LoVo (cell line): ENCODE data around the gene PRSS33.

Experiments
- DNase-seq: peaks from one replicate; pipeline ENCODE4 v3.0.0-alpha.2; 2016; ENCODE audit warnings: low spot score

The PRSS33 gene

DNA sequence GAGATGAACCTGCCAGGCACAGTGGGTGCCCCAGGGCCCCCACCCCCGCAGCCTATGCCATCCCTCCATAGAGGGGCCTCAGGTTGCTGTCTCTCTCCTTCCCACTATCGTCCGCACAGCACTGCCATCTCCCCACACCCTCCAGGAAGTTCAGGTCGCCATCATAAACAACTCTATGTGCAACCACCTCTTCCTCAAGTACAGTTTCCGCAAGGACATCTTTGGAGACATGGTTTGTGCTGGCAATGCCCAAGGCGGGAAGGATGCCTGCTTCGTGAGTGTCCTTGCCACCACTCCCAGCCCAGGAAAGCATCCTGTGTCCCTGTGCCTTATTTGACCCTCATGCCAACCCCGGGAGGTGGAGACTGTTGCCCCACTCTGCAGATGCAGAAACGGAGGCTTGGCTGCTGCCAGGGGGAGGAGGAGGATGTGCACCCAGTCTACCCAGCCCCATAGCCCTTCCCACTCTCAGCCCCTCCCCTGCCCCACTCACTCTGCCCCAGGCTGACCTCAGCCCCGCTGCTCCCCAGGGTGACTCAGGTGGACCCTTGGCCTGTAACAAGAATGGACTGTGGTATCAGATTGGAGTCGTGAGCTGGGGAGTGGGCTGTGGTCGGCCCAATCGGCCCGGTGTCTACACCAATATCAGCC is 33.6 kb upstream of the PRSS33 start:
- DNase-seq = no peak

DNA sequence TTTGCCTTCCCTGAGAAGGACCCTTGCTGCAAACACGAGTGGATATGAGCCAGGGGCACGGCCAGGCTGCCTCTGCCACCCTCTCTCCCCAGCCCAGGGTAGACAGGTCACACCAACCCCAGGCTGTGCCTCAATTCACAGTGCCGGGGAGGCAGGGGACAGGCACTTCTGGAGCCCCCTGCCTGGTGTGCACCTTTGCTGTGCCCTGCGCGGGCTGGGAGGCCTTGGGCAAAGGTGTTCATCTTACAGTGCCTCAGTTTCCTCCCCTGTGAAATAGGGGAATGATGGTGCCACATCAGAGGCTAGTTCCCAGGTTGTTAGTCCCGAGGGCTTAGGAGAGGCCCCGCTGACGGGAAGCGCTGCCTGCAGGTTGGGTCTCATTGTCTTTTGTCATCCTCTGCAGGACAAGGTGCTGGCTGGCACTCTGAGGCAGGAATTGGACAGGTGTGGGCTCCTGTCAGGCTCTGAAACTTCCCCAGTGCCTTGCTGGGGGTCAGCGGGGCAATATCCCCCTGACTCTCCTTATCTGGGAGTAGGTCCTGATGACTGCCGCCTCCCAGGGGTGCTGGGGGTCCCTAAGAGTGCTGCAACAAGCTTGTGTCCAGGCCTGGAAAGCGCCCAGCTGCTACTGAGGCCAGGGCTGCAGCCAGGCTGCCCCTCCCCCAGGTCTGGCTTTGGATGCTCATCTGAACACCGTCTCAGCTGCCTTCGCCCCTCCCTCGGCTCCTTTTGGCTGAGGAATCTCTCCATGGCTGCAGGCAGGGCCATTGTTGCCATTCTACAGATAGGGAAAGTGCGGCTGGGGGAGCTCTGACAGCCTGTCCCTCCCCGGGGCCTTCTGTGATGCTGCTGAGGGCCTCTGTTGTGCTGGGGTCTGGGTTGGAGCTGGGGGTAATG is 32.8 kb upstream of the PRSS33 start:
- no peak for DNase-seq

DNA sequence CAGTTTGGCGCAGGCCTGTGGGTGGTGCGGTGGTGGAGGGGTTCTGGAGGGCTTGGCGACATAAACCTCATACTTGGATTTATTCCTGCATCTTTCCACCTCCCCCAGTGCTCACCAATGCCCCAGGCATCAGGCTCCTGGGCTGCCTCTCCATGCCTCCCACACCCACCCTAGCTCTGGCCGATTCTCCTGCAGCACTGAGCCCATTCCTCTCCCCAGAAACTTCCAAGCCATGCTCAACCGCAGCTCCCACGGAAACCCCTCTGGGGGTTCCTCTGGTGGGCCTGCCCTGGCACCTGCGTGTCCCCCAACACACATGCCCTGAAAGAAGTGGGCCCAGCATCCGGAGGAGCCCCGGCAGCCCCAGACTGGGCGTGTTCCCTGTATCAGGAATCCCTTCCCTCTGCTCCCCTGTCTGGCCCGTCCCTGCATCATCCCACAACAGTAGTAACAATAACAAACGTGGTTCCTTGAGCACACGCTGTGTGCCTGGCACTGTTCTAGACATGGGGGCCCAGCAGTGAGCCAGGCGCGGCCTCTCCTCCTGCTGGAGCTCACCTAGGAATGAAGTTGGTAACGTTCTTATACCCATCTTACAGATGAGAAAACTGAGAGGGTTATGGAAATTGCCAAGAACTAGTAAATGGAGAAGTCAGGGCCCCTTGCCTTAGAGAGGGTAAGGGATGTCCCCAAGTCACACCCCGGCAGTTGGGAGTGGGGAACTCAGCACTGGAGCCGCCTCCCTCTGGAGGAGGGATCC is 32.0 kb upstream of the PRSS33 start:
- no peak for DNase-seq

DNA sequence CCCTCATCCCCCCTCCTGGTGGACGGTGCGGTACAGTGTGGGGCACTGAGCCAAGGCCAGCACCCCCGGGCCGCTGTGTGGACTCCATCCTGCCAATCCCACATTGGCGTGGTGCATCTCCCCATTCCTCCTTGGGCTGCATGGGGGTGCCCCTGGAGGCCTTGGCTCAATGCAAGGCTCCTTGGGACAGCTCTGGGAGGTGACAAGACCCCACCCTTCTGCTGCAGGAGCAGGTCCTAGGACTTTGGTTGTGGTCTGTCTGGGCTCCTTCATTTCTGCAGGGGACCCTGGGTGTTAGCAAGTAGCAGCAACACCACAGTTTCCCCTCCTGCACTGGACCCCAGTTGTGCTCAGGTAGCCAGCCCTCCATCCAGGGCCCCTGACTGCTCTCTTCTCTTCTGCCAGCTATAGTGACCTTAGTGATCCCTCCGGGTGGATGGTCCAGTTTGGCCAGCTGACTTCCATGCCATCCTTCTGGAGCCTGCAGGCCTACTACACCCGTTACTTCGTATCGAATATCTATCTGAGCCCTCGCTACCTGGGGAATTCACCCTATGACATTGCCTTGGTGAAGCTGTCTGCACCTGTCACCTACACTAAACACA is 31.0 kb upstream of the PRSS33 start:
- DNase-seq = no peak

DNA sequence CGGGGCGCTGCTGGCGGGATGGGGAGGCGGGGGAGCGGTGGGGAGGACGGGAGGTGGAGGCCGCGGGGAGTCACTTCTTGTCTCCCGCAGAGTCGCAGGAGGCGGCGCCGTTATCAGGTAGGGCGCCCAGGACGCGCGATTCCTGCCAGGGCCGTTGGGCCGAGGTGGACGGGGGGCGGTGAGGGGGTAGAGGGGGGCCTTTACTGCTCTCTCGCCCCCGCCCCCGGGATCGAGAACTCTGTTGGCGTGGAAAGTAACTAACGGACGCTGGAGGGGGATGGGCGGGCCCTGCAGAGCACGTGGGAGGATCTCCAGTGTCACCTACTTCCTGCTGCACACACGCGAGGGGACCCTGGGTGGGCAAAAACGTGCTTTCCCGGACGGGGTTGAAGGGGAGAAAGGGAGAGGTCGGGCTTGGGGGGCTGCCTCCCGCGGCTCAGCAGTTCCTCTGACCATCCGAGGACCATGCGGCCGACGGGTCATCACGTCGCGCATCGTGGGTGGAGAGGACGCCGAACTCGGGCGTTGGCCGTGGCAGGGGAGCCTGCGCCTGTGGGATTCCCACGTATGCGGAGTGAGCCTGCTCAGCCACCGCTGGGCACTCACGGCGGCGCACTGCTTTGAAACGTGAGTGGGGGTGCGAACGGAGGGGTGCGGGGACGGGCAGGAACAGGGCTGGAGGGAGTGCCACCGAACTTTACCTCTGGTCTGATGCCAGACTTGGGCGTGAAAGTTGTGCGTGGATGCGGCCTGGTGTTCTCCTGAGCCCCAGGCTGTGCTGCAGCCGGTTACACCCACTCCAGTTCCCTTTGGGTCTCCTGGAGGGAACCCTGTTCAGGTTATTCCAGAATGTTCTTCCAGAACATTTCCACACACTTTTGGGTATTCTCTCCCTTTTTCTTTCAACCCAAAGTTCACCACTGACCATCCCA is 30.2 kb upstream of the PRSS33 start:
- no peak for DNase-seq

DNA sequence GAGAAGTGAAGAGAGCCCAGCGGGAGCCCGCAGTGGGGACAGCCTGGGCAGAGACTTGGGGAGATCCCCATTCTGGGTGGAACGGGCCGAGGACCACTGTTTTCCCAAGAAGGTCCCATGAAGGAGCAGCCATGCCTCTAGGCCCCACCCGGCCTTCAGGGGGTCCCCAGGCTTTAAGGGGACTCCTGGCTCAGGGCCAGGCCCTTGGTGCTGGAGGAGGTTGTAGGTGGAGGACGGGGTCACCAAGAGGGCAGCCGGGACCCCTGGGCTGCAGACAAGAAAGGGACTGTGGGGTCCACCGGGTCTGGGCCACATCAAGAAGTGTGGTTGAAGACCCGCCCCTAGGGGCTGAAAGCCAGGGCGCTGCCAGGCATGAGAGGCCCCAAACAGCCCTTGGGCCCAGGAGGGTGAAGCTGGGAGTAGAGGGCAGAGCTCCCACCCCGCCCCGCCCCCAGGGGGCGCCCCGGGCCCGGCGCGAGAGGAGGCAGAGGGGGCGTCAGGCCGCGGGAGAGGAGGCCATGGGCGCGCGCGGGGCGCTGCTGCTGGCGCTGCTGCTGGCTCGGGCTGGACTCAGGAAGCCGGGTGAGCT is 29.5 kb upstream of the PRSS33 start, which contains the start of gene PRSS21:
TSS of gene PRSS21 (plus strand) at position 487 of the 589 bp plus-strand sequence. CDS start at position 519, 32 bp downstream.
- no peak for DNase-seq

DNA sequence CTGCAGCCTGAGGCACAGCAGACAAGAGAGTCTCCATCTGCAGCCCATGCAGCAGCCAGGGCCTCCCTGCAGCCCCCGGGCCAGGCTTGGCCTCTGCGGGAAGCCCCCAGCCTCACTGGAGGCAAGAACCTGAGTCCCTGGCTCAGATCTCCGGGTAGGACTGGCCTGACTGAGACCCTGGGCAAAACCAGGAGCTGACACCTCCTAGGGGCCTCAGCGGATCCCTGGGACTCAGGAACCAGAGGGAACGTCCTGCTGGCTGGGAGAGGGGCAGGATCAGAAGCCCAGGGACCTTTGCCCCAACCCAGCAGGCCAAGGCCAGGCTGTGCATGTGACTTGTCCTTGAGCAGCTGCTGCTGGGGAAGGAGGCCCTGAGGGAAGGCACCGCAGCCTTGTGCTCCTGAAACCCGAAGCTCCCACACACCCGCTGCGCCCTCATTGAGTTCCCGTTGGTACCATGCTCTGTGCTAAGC is 28.0 kb upstream of the PRSS33 start:
- no peak for DNase-seq

DNA sequence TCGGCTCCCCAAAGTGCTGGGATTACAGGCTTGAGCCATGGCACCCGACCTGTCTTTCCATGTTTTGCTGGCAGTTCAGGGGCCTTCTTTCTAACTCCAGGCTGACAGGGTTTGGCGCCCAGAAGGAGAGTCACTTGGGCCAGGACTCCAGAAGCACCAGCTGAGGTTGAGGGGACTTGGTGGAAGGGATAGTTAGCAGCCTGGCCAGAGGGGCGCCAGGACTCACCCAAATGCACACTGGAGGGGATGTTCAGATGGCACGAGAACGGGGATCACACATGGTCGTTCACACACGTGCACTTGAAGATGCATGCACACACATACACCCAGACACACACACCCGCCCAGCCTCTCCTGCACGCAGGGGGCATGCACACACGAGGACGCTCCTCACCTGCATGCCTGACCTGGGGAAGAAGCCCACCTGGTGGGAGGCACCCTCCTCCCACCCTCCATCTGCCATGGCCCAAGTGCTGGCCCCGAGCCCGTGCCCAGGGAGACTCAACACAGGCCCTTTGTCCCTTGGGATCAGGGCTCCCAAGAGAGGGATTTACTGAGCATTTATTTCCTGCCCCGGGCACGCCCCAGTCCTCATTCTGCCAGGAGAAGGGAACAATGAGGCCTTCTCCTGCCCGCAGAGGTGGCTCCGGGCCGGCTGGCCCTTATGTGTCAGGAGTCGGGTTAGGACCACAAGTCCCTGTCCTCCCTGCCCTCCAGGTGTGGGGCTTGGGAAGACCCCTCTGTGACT is 27.4 kb upstream of the PRSS33 start:
- DNase-seq = no peak

DNA sequence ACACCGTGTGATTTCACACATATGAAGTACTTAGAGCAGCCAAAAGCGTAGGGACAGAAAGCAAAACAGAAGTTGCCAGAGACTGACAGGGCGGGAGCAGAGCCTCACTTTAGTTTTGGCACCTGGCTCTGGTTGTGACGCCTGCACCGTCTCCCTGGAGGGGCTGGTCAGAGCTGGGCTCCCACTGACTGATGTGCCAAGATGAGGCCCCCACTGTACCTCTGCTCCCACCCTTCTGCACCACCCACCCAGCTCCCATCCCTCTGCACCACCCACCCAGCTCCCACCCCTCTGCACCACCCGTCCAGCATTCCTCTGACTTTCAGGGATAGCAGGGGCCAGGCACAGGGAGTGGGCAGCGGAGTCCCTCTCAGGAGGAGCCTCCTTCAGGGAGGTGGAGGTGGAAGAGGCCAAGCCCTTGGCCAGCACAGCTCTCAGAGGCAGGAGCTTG is 26.4 kb upstream of the PRSS33 start:
- DNase-seq = no peak

DNA sequence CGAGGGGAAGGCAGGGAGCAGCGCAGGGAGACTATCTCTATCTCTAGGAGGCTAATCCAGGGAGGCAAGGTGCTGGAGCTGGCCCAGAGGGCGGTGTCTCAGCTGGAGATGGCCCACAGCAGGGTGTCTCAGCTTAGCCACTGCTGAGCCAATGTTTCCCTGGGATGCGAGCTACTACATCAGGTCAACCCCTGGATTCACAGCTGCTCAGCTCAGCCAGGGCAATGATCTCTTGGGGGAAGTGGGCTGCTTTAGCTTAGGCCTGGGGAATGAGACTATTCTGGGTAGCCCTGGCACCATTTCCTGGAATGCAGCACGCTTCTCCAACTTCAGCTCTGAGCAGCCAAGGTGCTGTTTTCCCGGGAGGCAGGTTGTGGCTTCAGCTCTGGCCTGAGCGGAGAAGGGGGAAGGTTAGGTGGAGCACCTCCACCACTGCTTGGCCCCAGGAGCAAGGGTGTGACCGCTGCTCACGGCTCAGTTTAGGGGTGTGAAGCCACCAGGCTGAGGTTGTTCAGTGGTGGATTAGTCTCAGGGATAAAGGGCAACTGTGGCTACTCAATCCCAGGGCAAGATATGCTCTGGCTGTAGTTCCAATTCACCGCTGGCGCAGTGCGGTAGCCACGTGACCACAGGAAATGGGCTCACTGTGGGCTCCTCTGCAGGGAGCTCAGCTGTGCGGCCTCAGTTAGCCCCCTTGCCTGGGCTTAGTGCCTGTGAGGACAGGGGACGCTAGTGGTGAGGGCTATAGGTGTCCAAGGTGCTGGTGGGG is 24.5 kb upstream of the PRSS33 start:
- DNase-seq = no peak

DNA sequence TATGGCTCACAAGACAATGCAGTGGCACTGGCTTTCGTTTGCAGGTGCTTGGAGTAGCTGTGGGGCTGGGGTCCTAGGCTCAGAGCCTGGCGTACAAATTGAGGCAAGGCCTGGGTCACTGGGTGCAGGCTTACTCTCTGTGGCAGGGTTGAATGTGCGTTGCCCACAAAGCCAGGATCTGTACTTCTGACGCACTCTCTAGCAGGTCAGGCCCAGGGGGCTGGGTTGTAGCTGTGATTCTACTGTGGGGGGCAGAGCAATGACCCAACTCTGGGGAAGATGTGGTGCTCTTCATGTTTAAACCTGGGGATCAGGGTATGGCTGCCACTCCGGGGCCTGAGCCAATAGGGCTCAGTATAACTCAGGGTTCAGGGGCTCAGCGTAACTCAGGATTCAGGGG is 23.3 kb upstream of the PRSS33 start:
- no peak for DNase-seq

DNA sequence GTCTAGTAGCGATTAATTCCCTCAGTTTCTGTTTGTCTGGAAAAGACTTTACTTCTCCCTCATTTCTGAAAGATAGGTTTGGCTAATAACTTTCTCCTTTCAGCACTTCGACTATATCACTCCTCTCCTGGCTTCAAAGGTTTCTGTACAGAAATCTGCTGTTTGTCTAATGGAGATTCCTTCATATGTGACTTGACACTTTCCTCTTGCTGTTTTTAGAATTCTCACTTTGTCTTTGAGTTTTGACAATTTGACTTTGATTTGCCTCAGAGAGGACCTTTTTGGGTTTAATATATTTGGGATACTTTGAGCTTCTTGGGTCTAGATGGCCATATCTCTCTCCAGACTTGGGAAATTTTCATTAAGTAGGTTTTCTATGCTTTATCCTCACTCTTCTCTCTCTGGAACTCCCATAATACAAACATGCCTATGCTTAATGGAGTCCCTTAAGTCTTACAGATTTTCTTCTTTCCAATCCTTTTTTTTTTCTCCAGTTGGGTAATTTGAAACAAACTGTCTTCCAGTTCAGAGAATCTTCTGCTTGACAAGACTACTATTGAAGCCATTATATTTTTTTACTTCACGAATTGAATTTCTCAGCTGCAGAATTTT is 21.9 kb upstream of the PRSS33 start:
- no peak for DNase-seq

DNA sequence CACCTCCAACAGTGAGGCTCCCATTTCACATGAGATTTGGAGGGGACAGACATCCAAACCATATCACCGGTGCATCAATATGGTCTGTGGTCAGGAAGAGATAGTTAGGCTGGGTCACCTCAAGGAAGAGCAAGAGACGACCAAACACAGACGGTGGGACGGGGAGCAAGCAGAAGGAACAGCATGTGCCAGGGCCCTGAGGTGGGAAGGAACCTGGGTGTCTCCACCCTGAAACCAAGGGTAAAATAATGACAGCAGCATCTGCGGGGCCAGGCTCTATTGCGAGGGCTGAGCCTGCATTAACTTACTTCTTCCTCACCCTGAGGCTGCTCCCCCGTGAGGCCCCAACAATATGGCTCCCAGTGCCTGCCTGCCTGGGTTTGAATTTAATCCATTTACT is 20.8 kb upstream of the PRSS33 start:
- no peak for DNase-seq

DNA sequence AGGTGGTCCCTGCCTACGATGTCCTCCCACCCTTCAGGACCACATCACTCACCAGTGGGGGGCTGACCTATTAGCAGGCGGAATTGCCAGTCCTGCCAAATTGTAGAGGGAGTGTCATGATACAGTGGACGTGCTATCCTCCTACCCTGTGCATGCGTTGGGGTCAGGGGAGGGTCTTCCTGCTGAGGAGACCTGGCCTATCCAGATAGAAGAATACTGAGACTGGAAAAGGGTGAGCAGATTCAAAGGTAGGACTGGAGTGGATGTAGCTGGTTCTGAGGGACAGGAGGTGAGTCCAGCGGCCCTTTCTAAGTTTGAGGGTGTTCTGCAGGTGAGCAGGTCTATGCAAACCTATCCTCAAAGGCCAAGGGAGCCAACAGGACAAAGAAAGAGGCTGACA is 18.9 kb upstream of the PRSS33 start:
- DNase-seq = no peak

DNA sequence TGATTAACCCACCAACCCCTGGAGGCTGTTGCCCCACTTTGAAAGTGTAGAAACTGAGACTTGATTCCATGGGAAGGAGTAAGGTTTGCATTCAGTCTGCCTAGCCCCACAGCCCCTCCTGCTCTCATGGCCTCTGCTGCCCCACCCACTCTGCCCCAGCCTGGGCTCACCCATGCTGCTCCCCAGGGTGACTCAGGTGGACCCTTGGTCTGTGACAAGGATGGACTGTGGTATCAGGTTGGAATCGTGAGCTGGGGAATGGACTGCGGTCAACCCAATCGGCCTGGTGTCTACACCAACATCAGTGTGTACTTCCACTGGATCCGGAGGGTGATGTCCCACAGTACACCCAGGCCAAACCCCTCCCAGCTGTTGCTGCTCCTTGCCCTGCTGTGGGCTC is 17.4 kb upstream of the PRSS33 start:
- no peak for DNase-seq

DNA sequence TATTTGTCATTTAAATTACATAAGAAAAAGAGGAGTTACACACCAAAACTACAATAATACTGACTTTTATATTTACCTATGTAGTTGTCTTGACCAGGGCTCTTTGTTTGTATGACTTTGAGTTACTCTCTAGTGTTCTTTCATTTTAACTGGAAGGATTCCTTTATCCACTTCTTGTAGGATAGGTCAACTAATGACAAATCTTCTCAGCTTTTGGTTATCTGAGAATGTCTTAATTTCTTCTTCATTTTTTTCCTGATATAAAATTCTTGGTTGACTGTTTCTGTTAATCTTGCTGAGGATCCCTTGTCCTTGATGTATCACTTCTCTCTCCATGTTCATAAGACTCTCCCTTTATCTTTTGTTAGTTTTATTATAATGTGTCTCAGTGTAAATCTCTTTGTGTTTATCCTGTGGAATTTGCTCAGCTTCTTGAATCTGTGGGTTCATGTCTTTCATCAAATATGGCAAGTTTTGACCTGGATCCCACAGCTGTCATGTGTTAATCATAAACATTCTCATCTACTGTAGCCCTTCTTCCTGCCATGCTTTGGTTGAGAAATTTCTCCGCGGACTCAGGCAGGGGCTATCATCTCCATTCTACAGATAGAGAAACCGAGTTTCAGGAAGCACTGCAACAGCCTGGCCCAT is 16.3 kb upstream of the PRSS33 start:
- DNase-seq = no peak

DNA sequence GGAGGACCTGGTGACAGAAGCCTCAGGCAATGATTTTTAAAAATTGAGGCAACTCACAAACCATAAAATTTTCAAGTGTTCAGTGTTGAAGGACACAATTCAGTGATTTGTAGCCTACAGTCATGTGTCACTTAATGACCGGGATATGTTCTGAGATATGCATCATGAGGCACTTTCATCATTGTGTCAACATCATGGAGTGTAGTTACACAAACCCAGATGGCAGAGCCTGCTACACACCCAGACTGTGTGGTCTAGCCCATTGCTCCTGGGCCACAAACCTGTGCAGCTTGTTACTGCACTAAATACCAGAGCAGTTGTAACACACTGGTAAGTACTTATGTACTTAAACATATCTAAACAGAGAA is 12.5 kb upstream of the PRSS33 start:
- DNase-seq = no peak

DNA sequence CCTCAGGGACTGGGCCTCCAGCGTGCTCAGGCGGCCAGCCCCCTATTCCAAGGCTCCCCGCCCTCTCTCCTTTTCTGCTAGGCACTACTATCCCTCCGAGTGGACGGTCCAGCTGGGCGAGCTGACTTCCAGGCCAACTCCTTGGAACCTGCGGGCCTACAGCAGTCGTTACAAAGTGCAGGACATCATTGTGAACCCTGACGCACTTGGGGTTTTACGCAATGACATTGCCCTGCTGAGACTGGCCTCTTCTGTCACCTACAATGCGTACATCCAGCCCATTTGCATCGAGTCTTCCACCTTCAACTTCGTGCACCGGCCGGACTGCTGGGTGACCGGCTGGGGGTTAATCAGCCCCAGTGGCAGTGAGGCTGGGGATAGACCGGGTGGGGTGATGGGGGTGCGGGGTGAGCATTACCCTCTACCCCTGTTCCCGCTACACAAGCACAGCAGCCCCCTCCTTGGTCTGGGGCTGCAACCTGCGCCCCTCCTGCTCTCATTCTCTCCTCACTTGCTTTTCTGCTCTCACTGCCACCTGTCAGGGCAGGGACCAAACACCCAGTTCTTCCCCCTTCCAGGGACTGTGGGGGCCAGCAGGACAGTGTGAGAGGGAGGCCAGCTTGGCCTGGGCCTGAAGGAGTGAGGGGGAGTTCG is 12.0 kb upstream of the PRSS33 start:
- DNase-seq = no peak
